ENCODE data around the gene PHF8.

The PHF8 gene

DNA sequence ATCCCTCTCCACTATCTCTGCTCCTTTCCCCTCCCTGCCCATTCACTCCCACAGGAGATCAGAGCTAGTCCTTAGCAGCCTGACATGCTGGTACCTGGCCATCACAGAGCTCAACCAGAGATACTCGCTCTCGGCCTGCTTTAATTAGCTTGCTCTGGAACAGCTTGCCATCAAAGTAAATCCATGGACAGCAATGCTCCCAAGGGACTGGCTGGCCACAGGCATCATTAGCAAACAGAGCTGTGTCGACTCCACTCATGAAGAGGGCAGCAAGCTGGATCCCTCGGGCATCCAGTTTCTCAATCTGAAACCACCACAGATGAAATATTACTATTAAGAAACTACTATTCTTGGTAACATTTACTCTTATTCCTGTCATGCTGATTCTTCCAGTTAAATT lies 43.4 kb upstream of the PHF8 start:
- H3K27ac ChIP-seq = no peak overlapping the region
- no peaks in the 10 kb centered on the region for H3K4me1 ChIP-seq (ENCODE audit: control insufficient read depth in 1 of 2, insufficient read depth in 1 of 2, low read depth in 1 of 2, low read length in 1 of 2)
- TF ChIP-seq, protein P1, sequence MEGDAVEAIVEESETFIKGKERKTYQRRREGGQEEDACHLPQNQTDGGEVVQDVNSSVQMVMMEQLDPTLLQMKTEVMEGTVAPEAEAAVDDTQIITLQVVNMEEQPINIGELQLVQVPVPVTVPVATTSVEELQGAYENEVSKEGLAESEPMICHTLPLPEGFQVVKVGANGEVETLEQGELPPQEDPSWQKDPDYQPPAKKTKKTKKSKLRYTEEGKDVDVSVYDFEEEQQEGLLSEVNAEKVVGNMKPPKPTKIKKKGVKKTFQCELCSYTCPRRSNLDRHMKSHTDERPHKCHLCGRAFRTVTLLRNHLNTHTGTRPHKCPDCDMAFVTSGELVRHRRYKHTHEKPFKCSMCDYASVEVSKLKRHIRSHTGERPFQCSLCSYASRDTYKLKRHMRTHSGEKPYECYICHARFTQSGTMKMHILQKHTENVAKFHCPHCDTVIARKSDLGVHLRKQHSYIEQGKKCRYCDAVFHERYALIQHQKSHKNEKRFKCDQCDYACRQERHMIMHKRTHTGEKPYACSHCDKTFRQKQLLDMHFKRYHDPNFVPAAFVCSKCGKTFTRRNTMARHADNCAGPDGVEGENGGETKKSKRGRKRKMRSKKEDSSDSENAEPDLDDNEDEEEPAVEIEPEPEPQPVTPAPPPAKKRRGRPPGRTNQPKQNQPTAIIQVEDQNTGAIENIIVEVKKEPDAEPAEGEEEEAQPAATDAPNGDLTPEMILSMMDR (IDR thresholded peaks at IDR 0.05) = no peak
- H3K4me3 ChIP-seq (ENCODE audit: low read depth in 1 of 2, low read length in 1 of 2) = no peak overlapping the region
- no peaks in the 10 kb centered on the region for H3K36me3 ChIP-seq
- no peaks in the 10 kb centered on the region for H3K27me3 ChIP-seq
- H3K9me3 ChIP-seq = no peaks in the 10 kb centered on the region

DNA sequence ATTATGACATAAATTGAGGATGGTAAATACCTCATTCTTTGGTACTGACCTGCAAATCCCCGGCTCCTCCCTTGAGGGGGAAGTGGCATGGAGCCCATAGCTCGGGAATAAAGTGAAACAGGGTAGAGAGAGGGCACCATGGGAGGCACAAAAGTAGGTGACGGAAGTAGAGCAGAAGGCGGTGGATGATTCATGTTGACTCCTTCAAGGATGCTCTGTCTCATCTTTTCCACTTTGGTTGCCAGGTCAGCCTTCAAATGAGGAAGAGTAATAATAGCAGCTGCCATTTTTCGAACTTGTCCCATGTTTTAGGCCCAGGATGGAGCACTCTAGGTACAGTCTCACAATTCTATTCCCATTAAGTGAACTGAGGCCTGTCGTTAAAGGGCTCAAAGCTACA lies 41.4 kb upstream of the PHF8 start:
- Histone ChIP-seq H3K9me3 (no peaks in the 10 kb centered on the region), H3K27ac (no peak overlapping the region), H3K36me3 (no peaks in the 10 kb centered on the region), H3K4me3 (ENCODE audit: low read depth in 1 of 2, low read length in 1 of 2) (no peak overlapping the region), H3K4me1 (ENCODE audit: control insufficient read depth in 1 of 2, insufficient read depth in 1 of 2, low read depth in 1 of 2, low read length in 1 of 2) (no peaks in the 10 kb centered on the region), H3K27me3 (no peaks in the 10 kb centered on the region)
- TF ChIP-seq, protein P1 (IDR thresholded peaks at IDR 0.05) = no peak

DNA sequence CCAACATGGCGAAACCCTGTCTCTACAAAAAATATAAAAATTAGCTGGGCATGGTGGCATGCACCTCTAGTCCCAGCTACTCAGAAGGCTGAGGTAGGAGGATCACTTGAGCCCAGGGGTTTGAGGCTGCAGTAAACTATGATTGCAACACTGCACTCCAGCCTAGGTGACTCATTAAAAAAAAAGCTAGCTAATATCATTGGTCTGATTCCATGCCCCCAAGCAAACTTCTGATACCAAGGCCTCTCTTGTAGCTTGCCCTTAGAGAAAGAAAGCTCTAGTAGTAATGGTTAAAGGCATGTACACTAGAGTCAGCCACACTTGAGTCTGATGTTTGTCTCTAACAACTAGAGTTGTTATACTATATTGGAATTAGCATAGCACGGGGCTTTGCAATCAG lies 32.6 kb upstream of the PHF8 start:
- no peaks in the 10 kb centered on the region for H3K9me3 ChIP-seq
- H3K27me3 ChIP-seq = no peaks in the 10 kb centered on the region
- H3K27ac ChIP-seq = no peak overlapping the region
- no peak overlapping the region for H3K4me3 ChIP-seq (ENCODE audit: low read depth in 1 of 2, low read length in 1 of 2)
- H3K36me3 ChIP-seq = no peaks in the 10 kb centered on the region
- TF ChIP-seq, protein P1 (IDR thresholded peaks at IDR 0.05) = no peak
- H3K4me1 ChIP-seq (ENCODE audit: control insufficient read depth in 1 of 2, insufficient read depth in 1 of 2, low read depth in 1 of 2, low read length in 1 of 2) = no peaks in the 10 kb centered on the region

DNA sequence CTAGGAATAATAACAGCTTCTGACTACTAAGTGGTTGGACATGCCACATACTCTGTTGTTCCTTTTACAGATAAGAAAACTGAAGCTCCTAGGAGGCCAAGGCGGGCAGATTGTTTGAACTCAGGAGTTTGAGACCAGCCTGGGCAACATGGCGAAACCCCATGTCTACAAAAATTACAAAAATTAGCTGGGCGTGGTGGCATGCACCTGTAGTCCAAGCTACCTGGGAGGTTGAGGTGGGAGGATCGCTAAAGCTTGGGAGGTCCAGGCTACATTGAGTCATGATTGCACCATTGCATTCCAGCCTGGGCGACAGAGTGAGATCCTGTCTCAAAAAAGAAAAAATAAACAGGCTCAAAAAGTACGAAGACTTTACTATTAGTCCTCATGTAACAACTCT lies 30.6 kb upstream of the PHF8 start:
- Histone ChIP-seq H3K36me3 (no peaks in the 10 kb centered on the region), H3K4me3 (ENCODE audit: low read depth in 1 of 2, low read length in 1 of 2) (no peak overlapping the region), H3K27ac (no peak overlapping the region), H3K9me3 (no peaks in the 10 kb centered on the region), H3K27me3 (no peaks in the 10 kb centered on the region), H3K4me1 (ENCODE audit: control insufficient read depth in 1 of 2, insufficient read depth in 1 of 2, low read depth in 1 of 2, low read length in 1 of 2) (no peaks in the 10 kb centered on the region)
- TF ChIP-seq, protein P1 (IDR thresholded peaks at IDR 0.05) = no peak

DNA sequence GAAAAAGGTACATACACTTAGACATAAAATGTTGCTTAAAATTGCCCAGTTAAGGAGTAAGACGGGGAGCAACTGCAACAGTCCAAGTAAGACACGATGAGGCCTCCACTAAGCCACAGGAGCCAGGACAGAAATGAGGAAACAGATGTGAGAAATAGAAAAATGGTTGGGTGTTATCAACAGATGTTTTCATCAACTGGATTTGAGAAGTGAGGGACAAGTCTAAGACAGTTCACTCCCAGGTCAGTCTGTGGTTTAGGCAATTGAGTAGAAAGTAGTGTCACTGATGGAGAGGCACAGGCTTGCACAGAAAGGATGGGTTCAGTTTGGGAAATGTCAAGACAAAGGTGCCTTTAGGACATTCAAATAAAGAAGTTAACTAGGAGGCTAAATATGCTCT lies 23.5 kb upstream of the PHF8 start:
- H3K36me3 ChIP-seq = no peaks in the 10 kb centered on the region
- no peaks in the 10 kb centered on the region for H3K4me1 ChIP-seq (ENCODE audit: control insufficient read depth in 1 of 2, insufficient read depth in 1 of 2, low read depth in 1 of 2, low read length in 1 of 2)
- no peak overlapping the region for H3K4me3 ChIP-seq (ENCODE audit: low read depth in 1 of 2, low read length in 1 of 2)
- no peak overlapping the region for H3K27ac ChIP-seq
- H3K9me3 ChIP-seq = no peaks in the 10 kb centered on the region
- no peaks in the 10 kb centered on the region for H3K27me3 ChIP-seq
- TF ChIP-seq, protein P1 (IDR thresholded peaks at IDR 0.05) = no peak

DNA sequence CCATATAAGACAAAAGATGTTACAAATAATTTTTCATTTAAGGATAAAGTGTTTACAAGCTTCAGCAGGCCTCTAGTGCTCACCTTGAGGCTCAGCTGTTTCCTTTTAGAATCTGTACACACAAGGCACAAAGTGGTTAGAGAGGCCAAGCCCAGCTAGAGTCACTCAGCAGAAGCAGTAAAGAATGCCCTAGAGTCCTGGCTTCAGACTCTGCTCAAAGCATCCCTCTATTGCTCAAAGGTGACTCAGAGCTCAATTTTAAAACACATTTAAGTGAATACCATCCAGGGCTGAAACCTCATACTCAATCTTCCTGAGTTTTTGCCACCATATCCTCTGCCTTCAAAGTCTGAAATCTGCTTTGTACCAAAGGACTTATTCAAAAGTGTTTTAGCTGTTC lies 22.6 kb upstream of the PHF8 start:
- no peaks in the 10 kb centered on the region for H3K36me3 ChIP-seq
- H3K27me3 ChIP-seq = no peaks in the 10 kb centered on the region
- H3K27ac ChIP-seq = no peak overlapping the region
- TF ChIP-seq, protein P1 (IDR thresholded peaks at IDR 0.05) = no peak
- H3K4me3 ChIP-seq (ENCODE audit: low read depth in 1 of 2, low read length in 1 of 2) = no peak overlapping the region
- H3K9me3 ChIP-seq = no peaks in the 10 kb centered on the region
- no peaks in the 10 kb centered on the region for H3K4me1 ChIP-seq (ENCODE audit: control insufficient read depth in 1 of 2, insufficient read depth in 1 of 2, low read depth in 1 of 2, low read length in 1 of 2)

Data from neutrophil (primary cell).